Measurements from ENCODE around the gene MUC2.

Gene MUC2

GRCh38 chr11:1074244-1075221 lies at the start of gene MUC2:
MUC2 (plus strand) TSS chr11:1074874.
- DNase-seq, result no peak

GRCh38 chr11:1025410-1026162 lies 49.1 kb upstream of the MUC2 start:
- DNase-seq, result no peak

GRCh38 chr11:1026163-1026450 lies 48.6 kb upstream of the MUC2 start:
- DNase-seq, result no peak

GRCh38 chr11:1026641-1027482 lies 47.8 kb upstream of the MUC2 start:
- no peak for DNase-seq

- no peak for DNase-seq
Observed at GRCh38 chr11:1027483-1028290, 47.0 kb upstream of the MUC2 start.

- no peak for DNase-seq
Observed at GRCh38 chr11:1028291-1028540, 46.5 kb upstream of the MUC2 start.

GRCh38 chr11:1028616-1029015 lies 46.1 kb upstream of the MUC2 start:
- DNase-seq, result no peak

GRCh38 chr11:1029051-1029450 lies 45.6 kb upstream of the MUC2 start:
- no peak for DNase-seq

GRCh38 chr11:1029654-1030053 lies 45.0 kb upstream of the MUC2 start:
- no peak for DNase-seq

- no peak for DNase-seq
Observed at GRCh38 chr11:1030086-1030485, 44.6 kb upstream of the MUC2 start.

- DNase-seq, result no peak
Observed at GRCh38 chr11:1030556-1030955, 44.1 kb upstream of the MUC2 start.

- no peak for DNase-seq
Observed at GRCh38 chr11:1031121-1031899, 43.4 kb upstream of the MUC2 start.

- DNase-seq, result no peak
Observed at GRCh38 chr11:1032310-1032891, 42.3 kb upstream of the MUC2 start.

- no peak for DNase-seq
Observed at GRCh38 chr11:1033016-1033798, 41.5 kb upstream of the MUC2 start.

GRCh38 chr11:1034001-1034400 lies 40.7 kb upstream of the MUC2 start:
- DNase-seq, result no peak

- no peak for DNase-seq
Observed at GRCh38 chr11:1034456-1035295, 40.0 kb upstream of the MUC2 start.

GRCh38 chr11:1035577-1036283 lies 38.9 kb upstream of the MUC2 start:
- DNase-seq, result no peak

GRCh38 chr11:1036303-1036923 lies 38.3 kb upstream of the MUC2 start, which contains the start of gene MUC6:
MUC6 (minus strand) TSS chr11:1036718; CDS start chr11:1036655, 63 bp downstream.
- no peak for DNase-seq

Data from activated CD4-positive, alpha-beta T cell treated with anti-CD3 and anti-CD28 coated beads, Interleukin-2, Interleukin-6, amounts not matched to agents 100 ng/mL and 50 ng/mL, durations not matched to agents 16 hours and 8 hours (primary cell).